Measurements from ENCODE around the gene NPEPPS. TPM values are rescaled to one million over a fixed set of nuclear protein-coding genes. Genes with fewer than 3 reads are reported as not detected.

Gene NPEPPS
- polyA plus RNA-seq, 1 experiment = 206 TPM

DNA sequence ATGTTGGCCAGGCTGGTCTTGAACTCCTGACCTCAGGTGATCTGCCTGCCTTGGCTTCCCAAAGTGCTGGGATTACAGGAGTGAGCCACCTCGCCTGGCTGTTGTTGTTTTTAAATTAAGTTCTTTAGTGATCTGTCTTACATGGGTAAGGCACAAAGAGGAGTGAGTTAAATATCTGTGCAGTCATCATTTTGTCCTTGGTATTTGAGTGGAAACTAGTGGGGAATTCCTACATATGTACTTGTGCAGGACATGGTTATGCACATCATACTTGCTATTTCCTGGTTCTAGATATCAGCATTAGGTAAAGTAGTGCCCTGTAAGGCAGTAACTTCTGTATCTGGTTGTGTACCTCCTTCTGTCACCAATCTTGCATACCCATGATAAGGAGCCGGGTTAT is 122.5 kb downstream of the NPEPPS start:
- Histone ChIP-seq H3K4me3 (ENCODE audit: low read depth, low read length) (no peak overlapping the region), H3K9me3 (ENCODE audit: control insufficient read depth, insufficient read depth, low read length) (no peaks in the 10 kb centered on the region), H3K27me3 (ENCODE audit: control insufficient read depth, insufficient read depth, low read length) (no peaks in the 10 kb centered on the region), H3K27ac (ENCODE audit: low read depth, low read length) (no peak overlapping the region)
- ChIA-PET CTCF (interaction anchor here (1.3 kb wide), 1 partner anchor 10 kb away, joined by 8 read pairs; no protein-coding TSS in a partner anchor), POLR2A (interaction anchor here (0.7 to 1.4 kb wide), 2 partner anchors 10 to 156 kb away, joined by 4 to 7 read pairs; no protein-coding TSS in a partner anchor)
- DNase-seq (ENCODE audit: low read depth, low spot score) = no peak
- TF ChIP-seq, protein P1, sequence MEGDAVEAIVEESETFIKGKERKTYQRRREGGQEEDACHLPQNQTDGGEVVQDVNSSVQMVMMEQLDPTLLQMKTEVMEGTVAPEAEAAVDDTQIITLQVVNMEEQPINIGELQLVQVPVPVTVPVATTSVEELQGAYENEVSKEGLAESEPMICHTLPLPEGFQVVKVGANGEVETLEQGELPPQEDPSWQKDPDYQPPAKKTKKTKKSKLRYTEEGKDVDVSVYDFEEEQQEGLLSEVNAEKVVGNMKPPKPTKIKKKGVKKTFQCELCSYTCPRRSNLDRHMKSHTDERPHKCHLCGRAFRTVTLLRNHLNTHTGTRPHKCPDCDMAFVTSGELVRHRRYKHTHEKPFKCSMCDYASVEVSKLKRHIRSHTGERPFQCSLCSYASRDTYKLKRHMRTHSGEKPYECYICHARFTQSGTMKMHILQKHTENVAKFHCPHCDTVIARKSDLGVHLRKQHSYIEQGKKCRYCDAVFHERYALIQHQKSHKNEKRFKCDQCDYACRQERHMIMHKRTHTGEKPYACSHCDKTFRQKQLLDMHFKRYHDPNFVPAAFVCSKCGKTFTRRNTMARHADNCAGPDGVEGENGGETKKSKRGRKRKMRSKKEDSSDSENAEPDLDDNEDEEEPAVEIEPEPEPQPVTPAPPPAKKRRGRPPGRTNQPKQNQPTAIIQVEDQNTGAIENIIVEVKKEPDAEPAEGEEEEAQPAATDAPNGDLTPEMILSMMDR (IDR thresholded peaks at IDR 0.05; ENCODE audit: low read depth, low read length) = no peak

DNA sequence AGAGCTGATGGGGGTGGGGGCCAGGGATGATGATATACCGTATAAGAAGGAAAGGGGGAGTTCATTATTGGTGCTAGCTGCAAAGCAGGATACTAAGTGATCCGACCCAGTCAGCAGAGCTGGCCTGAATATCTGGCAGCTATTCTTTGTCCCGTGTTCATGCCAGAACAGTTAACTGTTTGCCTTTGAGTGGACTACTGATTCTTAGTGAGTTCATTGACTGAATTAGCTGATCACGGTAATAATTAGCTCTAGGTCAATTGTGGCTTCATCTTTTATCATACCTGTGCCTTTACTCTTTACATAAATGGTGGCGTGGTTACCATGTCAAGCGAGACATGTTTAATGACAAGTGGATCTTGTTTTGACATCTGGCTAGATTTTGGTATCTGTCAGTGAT is 124.1 kb downstream of the NPEPPS start:
- ChIA-PET POLR2A (interaction anchor here (0.6 to 0.7 kb wide), 3 partner anchors 42 to 451 kb away, joined by 3 to 8 read pairs (median 4); no protein-coding TSS in a partner anchor), CTCF (interaction anchor here (0.6 to 2.9 kb wide), 2 partner anchors 9 to 711 kb away, joined by 3 to 23 read pairs; no protein-coding TSS in a partner anchor)
- H3K27me3 ChIP-seq (ENCODE audit: control insufficient read depth, insufficient read depth, low read length) = no peaks in the 10 kb centered on the region
- H3K4me3 ChIP-seq (ENCODE audit: low read depth, low read length) = no peak overlapping the region
- no peak for DNase-seq (ENCODE audit: low read depth, low spot score)
- H3K27ac ChIP-seq (ENCODE audit: low read depth, low read length) = no peak overlapping the region
- H3K9me3 ChIP-seq (ENCODE audit: control insufficient read depth, insufficient read depth, low read length) = no peaks in the 10 kb centered on the region
- TF ChIP-seq, protein P1 (IDR thresholded peaks at IDR 0.05; ENCODE audit: low read depth, low read length) = no peak

DNA sequence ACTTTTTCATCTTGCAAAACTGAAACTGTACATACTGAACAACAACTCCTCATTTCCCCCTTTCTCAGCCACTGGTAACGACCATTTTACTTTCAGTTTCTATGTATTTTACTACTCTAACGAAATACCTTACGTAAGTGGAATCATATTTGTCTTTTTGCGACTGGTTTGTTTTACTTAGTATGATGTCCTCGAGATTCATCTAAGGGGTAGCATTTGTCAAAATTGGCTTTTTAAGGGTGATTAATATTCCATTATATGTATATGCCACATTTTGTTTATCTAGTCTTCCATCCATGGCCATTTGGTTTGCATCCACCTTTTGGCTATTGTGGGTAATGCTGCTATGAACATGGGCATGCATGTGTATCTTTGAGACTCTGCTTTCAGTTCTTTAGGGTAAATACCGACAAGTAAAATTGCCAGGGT is 129.2 kb downstream of the NPEPPS start:
- no peak for DNase-seq (ENCODE audit: low read depth, low spot score)
- Histone ChIP-seq H3K27ac (ENCODE audit: low read depth, low read length) (no peak overlapping the region), H3K4me3 (ENCODE audit: low read depth, low read length) (no peak overlapping the region), H3K9me3 (ENCODE audit: control insufficient read depth, insufficient read depth, low read length) (no peaks in the 10 kb centered on the region), H3K27me3 (ENCODE audit: control insufficient read depth, insufficient read depth, low read length) (no peaks in the 10 kb centered on the region)
- ChIA-PET CTCF (no interaction called here), POLR2A (no interaction called here)
- TF ChIP-seq, protein P1 (IDR thresholded peaks at IDR 0.05; ENCODE audit: low read depth, low read length) = no peak

DNA sequence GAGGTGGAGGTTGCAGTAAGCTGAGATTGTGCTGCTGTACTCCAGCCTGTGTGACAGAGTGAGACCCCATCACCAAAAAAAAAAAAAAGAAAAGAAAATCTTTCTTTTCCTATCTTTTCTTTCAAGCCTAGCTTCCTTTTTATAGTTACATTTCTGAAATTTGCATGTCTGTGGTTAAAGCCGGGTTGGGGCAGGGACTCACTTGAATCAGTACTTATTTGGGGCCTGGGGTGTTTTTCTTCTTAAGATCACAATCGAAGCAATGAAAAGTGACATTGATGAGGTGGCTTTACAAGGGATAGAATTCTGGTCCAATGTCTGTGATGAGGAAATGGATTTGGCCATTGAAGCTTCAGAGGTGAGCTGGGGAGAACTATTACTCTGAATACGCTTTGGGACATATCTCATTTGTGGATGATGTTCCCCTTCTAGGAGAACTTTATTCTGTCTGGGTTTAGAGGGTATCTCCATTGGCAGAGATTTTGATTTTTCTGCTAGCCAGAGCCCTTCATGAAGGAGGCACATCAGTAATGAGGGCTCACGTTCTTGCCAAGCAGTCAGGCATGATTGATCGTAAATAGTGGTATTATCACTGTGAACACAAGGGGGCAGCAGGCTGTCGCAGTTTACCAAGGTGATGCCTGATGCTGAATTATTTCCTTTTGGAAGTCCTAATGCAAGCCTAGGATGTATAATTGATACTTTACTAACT is 133.2 kb downstream of the NPEPPS start:
- ChIA-PET CTCF (interaction anchor here (0.6 to 2.0 kb wide), 11 partner anchors 9 to 158 kb away, joined by 4 to 23 read pairs (median 8); partner anchors contain the start of genes KPNB1 and OSBPL7), POLR2A (interaction anchor here (1.3 kb wide), 1 partner anchor 11 kb away, joined by 4 read pairs; no protein-coding TSS in a partner anchor)
- H3K9me3 ChIP-seq (ENCODE audit: control insufficient read depth, insufficient read depth, low read length) = no peaks in the 10 kb centered on the region
- no peak for DNase-seq (ENCODE audit: low read depth, low spot score)
- TF ChIP-seq, protein P1 (IDR thresholded peaks at IDR 0.05; ENCODE audit: low read depth, low read length) = peak; percentile 79
- no peak overlapping the region for H3K27ac ChIP-seq (ENCODE audit: low read depth, low read length)
- H3K4me3 ChIP-seq (ENCODE audit: low read depth, low read length) = no peak overlapping the region
- H3K27me3 ChIP-seq (ENCODE audit: control insufficient read depth, insufficient read depth, low read length) = no peaks in the 10 kb centered on the region

DNA sequence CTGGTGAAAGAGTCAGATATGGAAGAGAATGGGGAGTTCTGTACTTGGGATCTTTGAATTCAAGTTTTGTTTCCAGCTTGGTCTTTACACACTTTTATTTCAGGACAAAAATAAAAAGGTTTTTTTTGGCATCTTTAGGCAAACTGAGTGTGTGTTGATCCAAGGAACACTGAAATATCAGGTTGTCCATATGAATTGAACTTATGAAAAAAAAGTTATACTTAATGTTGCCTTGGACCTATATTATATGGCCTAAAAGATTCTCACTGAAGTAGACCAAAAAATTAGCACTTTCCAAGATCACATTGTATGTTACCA is 133.7 kb downstream of the NPEPPS start:
- Histone ChIP-seq H3K27ac (ENCODE audit: low read depth, low read length) (no peak overlapping the region), H3K4me3 (ENCODE audit: low read depth, low read length) (no peak overlapping the region), H3K9me3 (ENCODE audit: control insufficient read depth, insufficient read depth, low read length) (no peaks in the 10 kb centered on the region), H3K27me3 (ENCODE audit: control insufficient read depth, insufficient read depth, low read length) (no peaks in the 10 kb centered on the region)
- no peak for DNase-seq (ENCODE audit: low read depth, low spot score)
- ChIA-PET POLR2A (no interaction called here), CTCF (interaction anchor here (0.8 to 2.0 kb wide), 6 partner anchors 9 to 137 kb away, joined by 4 to 23 read pairs (median 12); partner anchors contain the start of gene KPNB1)
- TF ChIP-seq, protein P1 (IDR thresholded peaks at IDR 0.05; ENCODE audit: low read depth, low read length) = no peak

Data from AG04450 (cell line).